CD4-positive, alpha-beta T cell (primary cell): Measurements from ENCODE around the gene SV2A. TPM values are rescaled to one million over a fixed set of nuclear protein-coding genes. Genes with fewer than 3 reads are reported as not detected.
"Not testable (repeated sequence)": the region's sequence is repeated elsewhere in the genome, so short reads cannot be mapped to it uniquely, and the experiment has no call there.

ENCODE experiments used
- ATAC-seq: fragments of 200-7000 bp; cut with Tn5 transposase; one replicate; pipeline ENCODE4 v1.10.0; 2022; ENCODE audit warnings: mild to moderate bottlenecking; ENCODE audit not compliant: poor library complexity
- CTCF ChIA-PET: fragments of 350-600 bp; sonication (Branson Sonifier 250); formaldehyde crosslinking; loops from one replicate; lab custom pipeline; 2021; ENCODE audit warnings: antibody characterized with exemption, inconsistent platforms; lab: Charles Lee
- POLR2A ChIA-PET: fragments of 350-600 bp; sonication (Branson Sonifier 250); formaldehyde crosslinking; loops from one replicate; lab custom pipeline; 2021; ENCODE audit warnings: antibody characterized with exemption, inconsistent platforms; lab: Charles Lee
- DNase-seq, 14 experiments: peaks; one replicate each; pipeline ENCODE4 v3.0.0-alpha.2; 2013 to 2020; ENCODE audit warnings: mixed read lengths in 2 of 14
- H3K27ac ChIP-seq, 2 donors: one replicate each; pipeline versions ENCODE4 v1.5.1 to v1.7.0; 2013; ENCODE audit warnings: low read length in 2 of 2, low read depth in 1 of 2, mild to moderate bottlenecking in 1 of 2
- H3K27me3 ChIP-seq, 2 experiments: 1 replicate in 1 of 2; 2 replicates in 1 of 2; pipeline versions ENCODE4 v1.6.1 to v1.7.0; 2013; ENCODE audit warnings: low read length in 2 of 2, control low read depth in 1 of 2, mild to moderate bottlenecking in 1 of 2, moderate library complexity in 1 of 2; ENCODE audit not compliant: insufficient read depth in 2 of 2, control insufficient read depth in 1 of 2
- H3K36me3 ChIP-seq: one replicate; pipeline ENCODE4 v1.6.1; 2013; ENCODE audit warnings: low read length, control low read depth; ENCODE audit not compliant: insufficient read depth
- H3K4me1 ChIP-seq: one replicate; pipeline ENCODE4 v1.6.1; 2013; ENCODE audit warnings: low read length, control low read depth; ENCODE audit not compliant: insufficient read depth
- H3K4me3 ChIP-seq: one replicate; pipeline ENCODE4 v1.5.1; 2013; ENCODE audit warnings: mild to moderate bottlenecking, low read length, moderate library complexity
- H3K9me3 ChIP-seq, 2 experiments: 1 replicate in 1 of 2; 2 replicates in 1 of 2; pipeline versions ENCODE4 v1.6.1 to v1.7.0; 2013; ENCODE audit warnings: low read length in 2 of 2, mild to moderate bottlenecking in 2 of 2, control low read depth in 1 of 2, moderate library complexity in 1 of 2; ENCODE audit not compliant: control insufficient read depth in 1 of 2, insufficient read depth in 1 of 2
- H3K27ac Mint-ChIP-seq: one replicate; pipeline ENCODE4 v1.8.0; 2020; ENCODE audit warnings: mixed read lengths
- H3K27me3 Mint-ChIP-seq: one replicate; pipeline ENCODE4 v1.8.0; 2021; ENCODE audit warnings: mixed read lengths
- H3K36me3 Mint-ChIP-seq: one replicate; pipeline ENCODE4 v1.8.0; 2021; ENCODE audit warnings: low read depth, mixed read lengths
- H3K4me1 Mint-ChIP-seq: one replicate; pipeline ENCODE4 v1.8.0; 2021; ENCODE audit warnings: low read depth, mixed read lengths
- H3K4me3 Mint-ChIP-seq: one replicate; pipeline ENCODE4 v1.8.0; 2020; ENCODE audit warnings: mild to moderate bottlenecking, mixed read lengths
- H3K9me3 Mint-ChIP-seq: one replicate; pipeline ENCODE4 v1.8.0; 2020; ENCODE audit warnings: mixed read lengths
- intact Hi-C, 2 experiments: fragments of 100-400 bp; cut with DNase I in 1 of 2; cut with micrococcal nuclease in 1 of 2; formaldehyde crosslinking; loops; one replicate each; pipeline versions ENCODE4 v1.15.1 to v1.9.0; 2023 to 2025; cut with DNase I, micrococcal nuclease
- total RNA-seq, 174 experiments: library from RNA in 2 of 174; stranded (reverse) in 2 of 174; gene quantifications; one replicate each; pipeline ENCODE4 v1.2.3 and lab custom pipeline; 2021 to 2026
- TF ChIP-seq, protein P1 (sequence below): fragments of 200-600 bp; IDR thresholded peaks from one replicate; pipeline ENCODE4 v1.8.0; 2022; ENCODE audit warnings: antibody characterized with exemption, mild to moderate bottlenecking

Gene SV2A
- total RNA-seq, 2 experiments from 2014 or later = 2.5 to 2.9 TPM

DNA sequence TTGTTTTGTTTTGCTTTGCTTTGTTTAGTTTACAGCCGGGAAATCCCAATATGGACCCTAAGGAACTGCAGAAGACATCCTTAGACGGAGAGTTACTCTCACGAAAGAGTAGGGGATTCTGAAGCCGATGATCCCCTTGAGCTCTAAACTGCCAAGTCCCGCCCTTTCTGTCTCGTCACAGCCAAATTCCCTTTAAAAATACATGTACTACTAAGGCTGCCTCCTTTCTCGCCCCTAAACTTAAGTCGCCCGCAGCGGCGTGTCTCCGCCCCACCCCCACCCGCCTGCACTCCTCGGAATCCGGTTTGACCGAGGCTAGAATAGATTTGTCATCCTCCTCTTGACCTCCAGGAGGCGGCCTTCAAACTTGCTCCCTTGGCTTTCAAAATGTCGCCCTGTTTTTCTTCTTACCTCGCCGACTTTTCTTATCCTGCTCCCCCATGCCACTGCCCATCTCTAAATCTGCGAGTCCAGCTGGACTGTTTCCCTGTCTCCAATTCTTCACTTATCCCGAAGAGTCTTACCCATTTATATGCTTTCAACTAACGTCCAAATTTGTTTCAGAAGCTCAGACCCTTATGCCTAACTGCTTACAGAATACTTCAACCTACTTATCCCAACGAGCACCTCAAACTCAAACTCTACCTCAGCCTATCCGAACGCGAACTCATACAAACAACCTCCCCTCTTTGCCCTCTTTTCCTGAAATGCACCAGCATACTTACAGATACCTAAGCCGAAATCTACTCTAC, 29.2 kb downstream of the SV2A start:
- peak overlapping the region; percentile 91 to 96 for H3K27ac ChIP-seq
- Mint-ChIP-seq H3K9me3 (no peaks in the 10 kb centered on the region), H3K4me3 (no peak overlapping the region), H3K4me1 (no peaks in the 10 kb centered on the region), H3K27me3 (no peaks in the 10 kb centered on the region), H3K36me3 (no peaks in the 10 kb centered on the region), H3K27ac (no peak overlapping the region)
- ATAC-seq = peak; percentile 5
- no peaks in the 10 kb centered on the region for H3K27me3 ChIP-seq
- peaks cover 31% of the 10 kb centered on the region for H3K4me1 ChIP-seq
- peaks cover 0 to 3% of the 10 kb centered on the region in 2 experiments for H3K9me3 ChIP-seq
- intact Hi-C loops = loop anchor here (1.0 to 2.0 kb wide), 4 partner anchors 11 to 162 kb away; partner anchors contain the start of genes BOLA1 (in 2 of the 2) and SF3B4 (in 2 of the 2)
- CTCF ChIA-PET = interaction anchor here (0.7 to 1.7 kb wide), 9 partner anchors 9 to 299 kb away, joined by 3 to 7 read pairs (median 4); partner anchors contain the start of gene BOLA1
- DNase-seq = peak in 13 of 14 experiments; percentile 45 to 87 (median 62)
- H3K36me3 ChIP-seq = no peaks in the 10 kb centered on the region
- TF ChIP-seq, protein P1, sequence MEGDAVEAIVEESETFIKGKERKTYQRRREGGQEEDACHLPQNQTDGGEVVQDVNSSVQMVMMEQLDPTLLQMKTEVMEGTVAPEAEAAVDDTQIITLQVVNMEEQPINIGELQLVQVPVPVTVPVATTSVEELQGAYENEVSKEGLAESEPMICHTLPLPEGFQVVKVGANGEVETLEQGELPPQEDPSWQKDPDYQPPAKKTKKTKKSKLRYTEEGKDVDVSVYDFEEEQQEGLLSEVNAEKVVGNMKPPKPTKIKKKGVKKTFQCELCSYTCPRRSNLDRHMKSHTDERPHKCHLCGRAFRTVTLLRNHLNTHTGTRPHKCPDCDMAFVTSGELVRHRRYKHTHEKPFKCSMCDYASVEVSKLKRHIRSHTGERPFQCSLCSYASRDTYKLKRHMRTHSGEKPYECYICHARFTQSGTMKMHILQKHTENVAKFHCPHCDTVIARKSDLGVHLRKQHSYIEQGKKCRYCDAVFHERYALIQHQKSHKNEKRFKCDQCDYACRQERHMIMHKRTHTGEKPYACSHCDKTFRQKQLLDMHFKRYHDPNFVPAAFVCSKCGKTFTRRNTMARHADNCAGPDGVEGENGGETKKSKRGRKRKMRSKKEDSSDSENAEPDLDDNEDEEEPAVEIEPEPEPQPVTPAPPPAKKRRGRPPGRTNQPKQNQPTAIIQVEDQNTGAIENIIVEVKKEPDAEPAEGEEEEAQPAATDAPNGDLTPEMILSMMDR = peak; percentile 60
- H3K4me3 ChIP-seq = peak overlapping the region; percentile 87
- POLR2A ChIA-PET = interaction anchor here (0.6 to 6.7 kb wide), 51 partner anchors 7 to 1393 kb away, joined by 3 to 259 read pairs (median 10); partner anchors contain the start of genes ANP32E, APH1A, BOLA1 and CIART

DNA sequence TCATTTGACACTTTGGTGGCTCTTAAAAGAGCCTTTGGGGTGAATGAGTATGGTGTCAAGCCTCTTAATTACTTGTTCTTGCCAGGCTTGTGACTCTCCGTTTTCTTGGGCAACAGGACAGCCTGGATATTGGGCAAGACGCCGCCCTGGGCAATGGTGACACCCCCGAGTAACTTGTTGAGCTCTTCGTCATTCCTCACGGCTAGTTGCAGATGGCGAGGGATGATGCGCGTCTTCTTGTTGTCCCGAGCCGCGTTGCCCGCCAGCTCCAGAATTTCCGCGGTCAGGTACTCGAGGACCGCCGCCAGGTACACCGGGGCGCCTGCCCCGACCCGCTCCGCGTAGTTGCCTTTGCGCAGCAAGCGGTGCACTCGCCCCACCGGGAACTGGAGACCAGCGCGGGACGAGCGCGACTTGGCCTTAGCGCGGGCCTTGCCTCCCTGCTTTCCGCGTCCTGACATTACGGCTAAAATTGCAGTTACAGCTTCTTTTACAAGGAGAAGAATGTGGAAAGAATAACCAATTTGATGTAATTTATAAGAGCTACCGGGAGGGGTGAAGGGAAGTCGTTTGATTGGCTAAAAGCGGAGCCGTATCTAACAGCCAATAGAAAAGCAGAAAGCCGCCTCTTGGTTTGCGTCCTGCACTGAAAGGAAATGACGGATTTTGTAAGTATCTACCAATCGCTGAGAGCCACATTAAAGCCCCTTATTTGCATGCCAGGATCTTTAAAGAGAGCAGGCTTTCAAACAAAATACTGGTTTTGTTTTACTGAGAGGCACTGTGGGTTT, 30.0 kb downstream of the SV2A start:
- ChIA-PET CTCF (interaction anchor here (1.2 to 1.8 kb wide), 6 partner anchors 9 to 299 kb away, joined by 3 to 6 read pairs (median 4); partner anchors contain the start of gene BOLA1), POLR2A (interaction anchor here (0.6 to 6.7 kb wide), 60 partner anchors 8 to 1394 kb away, joined by 3 to 259 read pairs (median 7); partner anchors contain the start of genes ANP32E, APH1A, BOLA1 and CERS2)
- H3K4me1 ChIP-seq = peaks cover 31% of the 10 kb centered on the region
- DNase-seq (peak; percentile 47 to 98 (median 70)), ATAC-seq (peak; percentile 65)
- Mint-ChIP-seq H3K27me3 (no peaks in the 10 kb centered on the region), H3K27ac (no peak overlapping the region), H3K36me3 (no peaks in the 10 kb centered on the region), H3K9me3 (no peaks in the 10 kb centered on the region), H3K4me3 (no peak overlapping the region), H3K4me1 (no peaks in the 10 kb centered on the region)
- peak overlapping the region; percentile 91 to 96 for H3K27ac ChIP-seq
- peak overlapping the region; percentile 87 for H3K4me3 ChIP-seq
- H3K36me3 ChIP-seq = no peaks in the 10 kb centered on the region
- H3K27me3 ChIP-seq = no peaks in the 10 kb centered on the region
- peaks cover 0 to 3% of the 10 kb centered on the region in 2 experiments for H3K9me3 ChIP-seq
- TF ChIP-seq, protein P1 = no peak
- intact Hi-C loops = loop anchor here (1.0 to 2.0 kb wide), 4 partner anchors 12 to 163 kb away; partner anchors contain the start of genes BOLA1 (in 2 of the 2) and SF3B4 (in 2 of the 2)

DNA sequence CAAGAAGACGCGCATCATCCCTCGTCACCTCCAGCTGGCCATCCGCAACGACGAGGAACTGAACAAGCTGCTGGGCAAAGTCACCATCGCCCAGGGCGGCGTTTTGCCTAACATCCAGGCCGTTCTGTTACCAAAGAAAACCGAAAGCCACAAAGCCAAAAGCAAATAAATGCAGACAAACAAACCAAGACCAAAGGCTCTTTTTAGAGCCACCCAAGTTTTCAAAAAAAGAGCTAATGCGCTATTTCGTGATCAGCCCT, 30.5 kb downstream of the SV2A start:
- H3K4me1 Mint-ChIP-seq, H3K4me3 Mint-ChIP-seq, H3K9me3 Mint-ChIP-seq, H3K27me3 ChIP-seq, H3K9me3 ChIP-seq, intact Hi-C loops, ATAC-seq, DNase-seq, H3K36me3 Mint-ChIP-seq, H3K36me3 ChIP-seq, H3K27me3 Mint-ChIP-seq, H3K27ac Mint-ChIP-seq: not testable (repeated sequence)
- Histone ChIP-seq H3K4me3 (peak overlapping the region; percentile 87), H3K4me1 (peaks cover 31% of the 10 kb centered on the region), H3K27ac (peak overlapping the region; percentile 91 to 96)
- ChIA-PET POLR2A (interaction anchor here (0.6 to 6.7 kb wide), 49 partner anchors 7 to 1088 kb away, joined by 3 to 259 read pairs (median 11); partner anchors contain the start of genes ANP32E, APH1A, BOLA1 and CERS2), CTCF (interaction anchor here (1.2 to 1.8 kb wide), 3 partner anchors 13 to 43 kb away, joined by 4 to 5 read pairs (median 4); partner anchors contain the start of gene BOLA1)
